Breast epithelium (tissue), 3 donors: ENCODE measurements around the gene KLHL3.

Source experiments
- POLR2AphosphoS5 ChIP-seq, 3 donors: sonication (generic); formaldehyde crosslinking; IDR thresholded peaks; one replicate each; pipeline ENCODE4 v1.6.1; 2017; ENCODE audit warnings: antibody characterized with exemption in 3 of 3
- TF ChIP-seq, protein P1 (sequence below), 3 donors: fragments of 450-650 bp; IDR thresholded peaks; one replicate each; pipeline ENCODE4 v1.5.1; 2016 to 2017; ENCODE audit warnings: antibody characterized with exemption in 3 of 3, mild to moderate bottlenecking in 3 of 3, moderate library complexity in 3 of 3

DNA sequence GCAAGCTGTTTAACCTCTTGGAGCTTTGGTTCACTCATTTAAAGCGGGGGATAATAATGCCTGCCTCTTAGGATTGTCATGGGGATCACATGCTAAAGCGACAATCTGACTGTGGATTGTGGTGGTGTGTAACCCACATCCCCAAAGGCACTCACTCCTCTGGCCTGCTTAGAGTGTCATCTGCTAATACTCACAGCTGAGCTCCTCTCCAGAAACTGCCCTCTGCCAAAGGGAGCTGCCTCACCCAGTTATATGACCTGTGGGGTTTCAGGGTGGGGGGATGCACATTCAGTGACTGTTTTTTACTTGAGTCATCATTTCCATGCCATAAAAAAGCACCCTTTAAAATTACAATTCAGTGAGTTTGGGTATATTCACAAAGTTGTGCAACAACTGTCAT, 126.8 kb downstream of the KLHL3 start:
- TF ChIP-seq, protein P1, sequence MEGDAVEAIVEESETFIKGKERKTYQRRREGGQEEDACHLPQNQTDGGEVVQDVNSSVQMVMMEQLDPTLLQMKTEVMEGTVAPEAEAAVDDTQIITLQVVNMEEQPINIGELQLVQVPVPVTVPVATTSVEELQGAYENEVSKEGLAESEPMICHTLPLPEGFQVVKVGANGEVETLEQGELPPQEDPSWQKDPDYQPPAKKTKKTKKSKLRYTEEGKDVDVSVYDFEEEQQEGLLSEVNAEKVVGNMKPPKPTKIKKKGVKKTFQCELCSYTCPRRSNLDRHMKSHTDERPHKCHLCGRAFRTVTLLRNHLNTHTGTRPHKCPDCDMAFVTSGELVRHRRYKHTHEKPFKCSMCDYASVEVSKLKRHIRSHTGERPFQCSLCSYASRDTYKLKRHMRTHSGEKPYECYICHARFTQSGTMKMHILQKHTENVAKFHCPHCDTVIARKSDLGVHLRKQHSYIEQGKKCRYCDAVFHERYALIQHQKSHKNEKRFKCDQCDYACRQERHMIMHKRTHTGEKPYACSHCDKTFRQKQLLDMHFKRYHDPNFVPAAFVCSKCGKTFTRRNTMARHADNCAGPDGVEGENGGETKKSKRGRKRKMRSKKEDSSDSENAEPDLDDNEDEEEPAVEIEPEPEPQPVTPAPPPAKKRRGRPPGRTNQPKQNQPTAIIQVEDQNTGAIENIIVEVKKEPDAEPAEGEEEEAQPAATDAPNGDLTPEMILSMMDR (IDR thresholded peaks at IDR 0.05) = no peak
- no peak for TF ChIP-seq POLR2AphosphoS5 (IDR thresholded peaks at IDR 0.05)
